Amygdala (tissue), 56 donors: ENCODE data around the gene STMP1.
"Not testable (repeated sequence)": the region's sequence is repeated elsewhere in the genome, so short reads cannot be mapped to it uniquely, and the experiment has no call there.

Experiments used
- DNase-seq, 56 donors: peaks; one replicate each; lab custom pipeline; 2025; lab: John Stamatoyannopoulos, UW

STMP1 gene

DNA sequence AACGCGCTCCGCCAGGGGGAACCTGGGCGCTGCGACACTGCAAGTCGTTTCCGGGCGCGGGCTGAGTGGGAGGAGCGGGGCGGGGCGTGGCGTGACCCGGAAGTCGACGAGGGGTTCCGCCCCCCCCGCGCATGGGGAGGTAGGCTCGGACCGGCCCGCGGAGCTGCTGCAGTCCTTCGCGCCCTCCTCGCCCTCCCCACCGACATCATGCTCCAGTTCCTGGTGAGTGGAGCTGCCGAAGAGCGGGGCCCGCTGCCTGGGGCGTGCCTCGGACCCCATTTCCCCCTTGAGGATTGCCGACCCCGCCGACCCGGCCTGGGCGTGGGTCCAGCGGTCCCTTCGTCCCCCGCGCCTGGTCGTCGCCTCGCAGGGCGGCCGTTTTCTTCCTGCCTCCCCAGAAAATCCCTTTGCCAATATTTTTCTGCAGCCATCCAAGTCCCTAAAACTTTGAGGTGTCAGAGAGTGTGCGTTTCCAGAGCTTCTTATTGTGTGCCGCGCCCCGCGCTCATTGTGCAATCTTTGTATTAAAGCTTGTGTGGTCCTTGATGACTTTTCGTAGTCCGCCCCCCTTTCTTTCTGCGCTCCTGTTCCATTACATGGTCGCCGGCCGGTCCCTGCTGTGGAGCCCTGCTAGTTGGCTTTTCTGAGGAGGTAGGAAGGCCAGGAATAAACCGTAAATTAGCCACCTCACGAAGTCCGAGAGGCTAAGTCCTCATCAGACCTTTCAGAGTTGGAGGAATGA, at the start of gene STMP1:
Gene STMP1, plus strand, starts transcription at position 142 of the 742 bp plus-strand sequence.
- peak; percentile 60 to 96 (median 87) for DNase-seq

DNA sequence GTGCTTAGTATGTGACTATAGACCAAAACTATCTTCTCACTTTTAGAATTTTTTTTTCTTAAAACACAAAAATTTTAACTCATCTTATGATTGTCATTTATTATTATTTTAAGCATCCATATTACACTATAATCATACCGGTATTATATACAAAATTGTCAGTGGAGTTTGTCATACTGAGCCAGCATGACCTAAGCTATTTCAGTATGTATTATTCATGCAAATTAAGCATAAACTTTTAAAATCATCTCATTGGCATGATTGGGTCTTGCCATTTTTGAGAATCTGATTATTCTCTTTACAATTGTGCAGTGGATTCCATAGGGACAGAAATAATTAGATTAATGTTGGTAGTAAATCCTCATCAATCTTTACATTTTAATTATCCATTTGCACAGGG, 46.2 kb upstream of the STMP1 start:
- no peak for DNase-seq

DNA sequence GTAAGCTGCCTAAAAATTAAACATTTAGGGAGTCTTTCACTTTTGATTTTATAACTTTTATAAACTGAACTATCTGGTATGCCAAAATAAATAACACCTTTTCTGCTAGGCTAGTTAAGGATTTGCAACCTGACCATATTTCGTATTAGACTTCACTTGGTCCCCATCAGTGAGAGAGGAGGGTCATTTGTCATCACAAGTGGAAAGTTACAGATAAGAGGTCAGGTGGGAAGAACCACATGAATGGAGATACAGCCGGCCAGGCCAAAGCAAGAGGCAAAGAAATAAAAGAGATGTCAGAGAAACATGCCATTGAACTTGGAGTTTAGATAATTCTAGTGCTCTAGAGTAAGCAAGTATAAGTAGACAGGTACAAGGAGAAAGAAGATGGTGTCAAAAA, 44.5 kb upstream of the STMP1 start:
- no peak for DNase-seq

DNA sequence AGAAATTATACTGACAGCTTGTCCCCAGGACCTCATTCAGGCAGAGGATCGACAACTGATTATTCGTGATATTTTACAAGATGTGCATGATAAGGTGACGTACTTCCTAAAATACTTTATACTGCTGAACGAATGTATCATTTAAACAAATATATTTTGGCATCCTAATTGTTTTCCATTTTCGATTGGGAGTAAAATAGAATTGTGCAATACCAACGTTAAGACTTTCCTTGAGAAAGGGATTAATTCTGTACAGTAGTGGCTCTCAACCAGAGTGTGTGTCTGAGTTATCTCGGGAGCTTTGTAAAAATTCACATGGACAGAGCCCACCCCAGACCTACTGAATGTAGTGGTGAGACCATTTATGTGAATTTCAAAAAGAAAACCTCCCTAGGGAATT, 43.8 kb upstream of the STMP1 start:
- DNase-seq: no peak

DNA sequence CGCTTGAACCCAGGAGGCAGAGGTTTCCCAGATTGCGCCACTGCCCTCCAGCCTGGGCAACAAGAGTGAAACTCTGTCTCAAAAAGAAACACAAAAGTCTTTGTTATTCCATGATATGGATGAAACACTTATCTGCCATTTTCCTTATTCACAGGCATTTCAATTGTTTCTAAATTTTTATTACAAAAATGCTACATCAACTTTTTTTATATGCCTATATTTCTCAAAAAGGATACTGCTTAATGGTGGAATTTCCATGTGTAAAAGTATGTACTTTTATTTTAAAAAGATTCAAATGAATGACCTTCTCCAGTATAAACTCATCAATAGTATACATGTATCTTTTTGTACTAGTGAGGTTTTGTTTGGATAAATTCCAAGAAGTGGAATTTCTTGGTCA, 41.9 kb upstream of the STMP1 start:
- DNase-seq: no peak

DNA sequence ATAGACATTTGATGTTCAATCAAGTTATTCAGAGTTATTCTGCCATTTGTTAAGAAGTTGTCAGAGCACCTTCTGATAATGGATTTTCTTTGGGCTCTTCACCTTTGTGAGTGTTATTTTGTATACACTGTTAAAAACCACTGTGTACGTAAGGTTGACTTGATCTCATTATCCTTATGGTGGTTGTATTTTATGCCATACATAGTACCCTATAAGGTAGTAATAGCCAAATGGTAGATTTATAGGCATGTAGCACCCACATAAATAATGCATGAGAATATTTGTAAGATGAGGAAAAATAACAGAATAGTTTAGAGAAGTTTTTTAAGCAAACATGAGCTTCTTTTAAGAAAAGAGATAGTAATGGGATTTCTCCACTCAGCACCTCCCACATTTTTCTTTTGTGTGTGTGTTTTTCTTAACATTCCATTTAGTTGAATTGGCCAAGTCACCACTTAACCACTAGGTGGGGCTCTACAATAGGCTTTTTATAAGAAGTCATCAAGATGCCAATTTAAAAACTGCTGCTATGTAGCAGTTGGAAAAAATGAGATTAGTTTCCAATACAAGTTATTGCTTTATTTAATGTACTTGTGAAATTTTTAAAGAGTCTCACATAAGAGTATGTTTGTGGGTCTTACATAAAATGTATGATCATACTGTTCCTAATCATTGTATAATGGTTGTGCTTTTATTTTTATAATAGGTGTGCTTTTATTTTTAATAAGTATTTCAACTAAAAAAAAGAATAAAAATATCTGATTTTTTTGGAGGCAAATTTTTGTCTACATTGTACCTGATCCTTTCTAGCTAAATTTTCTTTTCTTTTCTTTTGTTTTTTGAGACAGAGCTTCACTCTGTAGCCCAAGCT, 41.1 kb upstream of the STMP1 start:
- peak in 9 of 56 donors; percentile 5 to 61 (median 10) for DNase-seq

DNA sequence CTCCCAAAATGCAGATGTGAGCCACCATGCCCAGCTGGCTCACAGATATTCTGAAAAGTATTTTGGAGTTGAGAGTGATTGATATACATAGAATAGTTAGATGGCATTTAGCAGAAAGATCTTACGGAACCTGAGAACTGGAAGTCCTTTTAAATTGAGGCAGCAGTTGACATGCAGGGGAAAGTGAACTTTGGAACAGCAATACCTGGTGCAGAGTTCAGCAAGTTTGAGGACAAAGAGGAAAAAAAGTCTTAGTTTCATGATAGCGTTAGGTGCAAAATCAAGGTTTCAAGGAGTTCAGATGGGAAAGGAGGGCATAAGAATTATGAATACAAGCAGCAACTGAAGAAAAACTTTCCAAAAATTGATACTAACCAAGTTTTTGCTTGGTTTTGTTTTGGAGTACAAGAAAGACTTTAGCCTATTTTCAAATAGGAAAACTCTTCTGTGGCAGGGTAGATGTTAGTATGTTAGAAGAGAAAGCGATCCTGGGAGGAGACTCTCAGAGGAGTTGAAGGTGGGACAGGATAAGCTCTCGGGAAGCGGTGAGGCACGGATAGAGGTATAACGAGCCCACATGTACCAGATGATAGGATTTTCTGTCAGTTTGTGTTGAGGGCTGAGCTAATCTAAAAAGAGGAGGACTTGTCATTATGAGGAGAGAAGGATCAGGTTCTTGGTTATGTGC, 28.0 kb upstream of the STMP1 start:
- no peak for DNase-seq

DNA sequence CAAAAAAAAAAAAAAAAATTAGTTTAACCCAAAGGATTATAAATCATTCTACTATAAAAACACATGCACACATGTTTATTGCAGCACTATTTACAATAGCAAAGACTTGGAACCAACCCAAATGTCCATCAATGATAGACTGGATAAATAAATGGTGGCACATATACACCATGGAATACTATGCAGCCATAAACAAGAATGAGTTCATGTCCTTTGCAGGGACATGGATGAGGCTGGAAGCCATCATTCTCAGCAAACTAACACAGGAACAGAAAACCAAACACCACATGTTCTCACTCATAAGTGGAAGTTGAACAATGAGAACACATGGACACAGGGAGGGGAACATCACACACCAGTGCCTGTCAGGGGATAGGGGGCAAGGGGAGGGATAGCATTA, 22.6 kb upstream of the STMP1 start:
- DNase-seq: not testable (repeated sequence)

DNA sequence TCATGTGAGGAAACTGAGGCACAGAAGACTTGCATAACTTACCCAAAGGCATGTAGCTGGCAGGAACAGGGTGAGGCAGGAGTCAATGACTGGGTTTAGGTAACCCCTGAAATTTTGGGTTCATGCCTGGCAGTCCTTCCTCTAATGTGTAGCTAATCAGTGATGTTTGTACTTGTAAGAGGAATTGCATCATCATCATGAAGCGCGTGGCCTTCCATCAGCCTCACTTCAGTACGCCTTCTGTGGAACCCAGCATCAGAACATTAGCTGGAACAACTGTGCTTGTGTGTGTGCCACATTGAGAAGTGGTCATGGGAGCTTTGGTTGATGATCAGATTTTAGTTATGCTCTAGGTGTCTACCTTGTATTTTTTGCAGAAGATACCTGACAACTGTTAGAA, 18.2 kb upstream of the STMP1 start:
- no peak for DNase-seq

DNA sequence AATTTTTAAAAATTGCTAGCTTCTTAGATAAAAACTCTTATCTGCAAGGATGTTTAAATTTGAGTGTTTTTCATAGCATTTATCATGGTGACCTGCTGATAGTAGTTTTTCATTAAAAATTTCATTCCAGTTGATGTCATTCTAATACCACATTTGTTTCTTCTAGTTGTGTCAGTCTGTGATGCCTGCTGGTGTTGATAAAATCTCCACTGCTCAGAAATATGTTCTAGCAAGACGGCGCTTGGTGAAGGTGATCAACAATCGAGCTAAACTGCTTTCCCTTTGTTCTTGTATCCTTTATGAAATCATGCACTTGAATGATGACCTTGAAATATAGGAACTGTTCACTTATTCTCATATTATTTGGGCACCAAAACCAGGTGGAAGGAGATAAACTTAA, 17.6 kb upstream of the STMP1 start:
- DNase-seq: no peak

DNA sequence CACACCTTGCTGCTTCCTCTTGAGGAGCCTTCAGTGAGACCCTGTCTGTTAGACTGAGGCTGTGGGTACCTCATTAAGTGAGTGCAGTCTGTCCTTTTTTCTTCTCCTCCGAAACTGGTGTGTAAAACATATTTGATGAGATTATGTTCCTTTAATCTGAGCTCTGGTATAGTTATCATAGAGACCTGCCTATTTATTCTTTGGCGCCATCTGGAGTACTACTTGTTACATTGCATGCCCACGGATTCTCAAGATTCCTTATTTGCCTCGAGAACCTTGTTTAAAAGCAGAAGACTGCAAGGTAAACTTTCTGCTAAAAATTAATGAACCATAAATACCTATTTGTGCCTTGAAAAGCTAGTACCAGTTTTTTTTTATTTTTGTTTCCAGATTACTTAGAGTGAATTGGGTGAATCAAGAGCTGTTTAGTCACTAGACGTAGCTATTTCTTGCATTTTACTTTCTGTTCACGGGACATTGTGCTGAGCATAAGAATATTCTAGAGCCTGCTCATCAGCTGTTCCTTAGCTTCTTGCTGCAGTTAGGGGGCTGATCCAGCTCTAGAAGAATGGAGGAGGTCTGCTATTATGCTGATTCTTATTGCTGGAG, 16.9 kb upstream of the STMP1 start:
- DNase-seq: peak in 5 of 56 donors; percentile 7 to 52 (median 21)

DNA sequence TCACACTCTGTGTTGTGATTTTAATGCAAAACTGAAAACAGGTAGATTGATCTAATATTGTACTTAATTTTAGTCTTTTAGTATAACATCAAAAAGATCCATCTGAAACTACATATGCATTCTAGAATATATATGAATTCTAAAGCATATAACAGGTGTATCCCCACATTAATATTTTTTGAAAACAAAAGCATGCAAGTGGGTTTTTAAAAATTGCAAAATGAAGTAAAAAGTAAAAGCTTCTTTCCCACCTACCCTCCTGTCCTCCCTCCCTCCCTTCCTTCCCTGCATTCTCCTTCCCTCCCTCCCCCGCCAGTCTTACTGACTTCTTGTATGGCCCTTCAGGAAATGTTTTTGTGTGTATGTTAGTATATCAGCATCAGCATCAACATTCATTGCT, 14.6 kb upstream of the STMP1 start:
- no peak for DNase-seq

DNA sequence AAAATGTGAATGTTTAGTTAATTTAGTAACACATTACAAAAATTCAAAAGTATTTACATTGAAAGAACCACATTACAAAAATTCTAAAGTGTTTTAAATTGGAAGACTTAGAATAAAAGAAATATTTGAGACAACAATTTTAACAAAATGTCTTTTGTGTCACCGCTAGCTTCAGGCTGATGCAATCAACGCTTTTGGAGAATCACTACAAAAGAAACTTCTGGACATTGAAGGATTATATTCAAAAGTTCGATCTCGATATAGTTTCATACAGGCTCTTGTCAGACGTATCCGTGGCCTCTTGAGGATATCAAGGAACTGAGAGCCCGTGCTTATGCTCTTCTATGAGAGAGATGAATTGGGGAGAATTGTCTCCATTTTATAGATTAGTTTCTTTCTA, 14.1 kb upstream of the STMP1 start:
- DNase-seq: no peak

DNA sequence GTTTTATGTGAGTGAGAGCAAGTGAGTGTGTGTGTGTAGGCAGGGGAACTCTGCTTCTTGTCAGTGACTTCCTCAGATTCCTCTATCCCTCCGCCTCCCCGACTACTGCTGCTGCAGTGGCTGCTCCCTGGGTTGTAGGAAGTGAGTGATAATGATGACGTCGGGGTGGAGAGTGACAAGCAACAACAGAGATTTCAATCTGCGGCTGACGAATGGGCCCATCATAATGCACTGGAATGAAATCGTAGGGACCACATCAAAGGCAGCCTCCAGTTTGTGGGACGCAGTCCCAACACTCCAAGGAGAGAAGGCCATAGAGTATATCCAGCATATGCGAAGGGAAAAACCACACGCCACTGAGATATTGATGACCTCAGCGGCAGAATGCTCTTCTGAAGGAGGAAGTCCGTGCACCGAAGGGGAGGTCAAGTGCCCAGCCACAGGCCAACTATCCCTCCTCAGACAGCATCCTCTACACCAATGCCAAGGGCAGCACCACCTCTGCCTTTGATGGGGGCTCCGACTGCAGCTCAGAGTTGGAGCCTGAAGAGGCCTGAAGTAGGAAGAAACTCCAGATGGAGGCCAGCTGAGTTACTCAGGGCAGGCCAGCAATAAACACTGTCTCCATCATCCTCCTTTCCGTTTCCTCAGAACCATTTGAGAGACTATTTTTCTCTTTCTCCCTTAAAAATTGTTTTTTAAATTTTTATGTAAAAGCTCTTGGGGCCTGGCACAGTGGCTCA, 11.3 kb upstream of the STMP1 start:
- DNase-seq: peak in 30 of 56 donors; percentile 7 to 70 (median 29)

DNA sequence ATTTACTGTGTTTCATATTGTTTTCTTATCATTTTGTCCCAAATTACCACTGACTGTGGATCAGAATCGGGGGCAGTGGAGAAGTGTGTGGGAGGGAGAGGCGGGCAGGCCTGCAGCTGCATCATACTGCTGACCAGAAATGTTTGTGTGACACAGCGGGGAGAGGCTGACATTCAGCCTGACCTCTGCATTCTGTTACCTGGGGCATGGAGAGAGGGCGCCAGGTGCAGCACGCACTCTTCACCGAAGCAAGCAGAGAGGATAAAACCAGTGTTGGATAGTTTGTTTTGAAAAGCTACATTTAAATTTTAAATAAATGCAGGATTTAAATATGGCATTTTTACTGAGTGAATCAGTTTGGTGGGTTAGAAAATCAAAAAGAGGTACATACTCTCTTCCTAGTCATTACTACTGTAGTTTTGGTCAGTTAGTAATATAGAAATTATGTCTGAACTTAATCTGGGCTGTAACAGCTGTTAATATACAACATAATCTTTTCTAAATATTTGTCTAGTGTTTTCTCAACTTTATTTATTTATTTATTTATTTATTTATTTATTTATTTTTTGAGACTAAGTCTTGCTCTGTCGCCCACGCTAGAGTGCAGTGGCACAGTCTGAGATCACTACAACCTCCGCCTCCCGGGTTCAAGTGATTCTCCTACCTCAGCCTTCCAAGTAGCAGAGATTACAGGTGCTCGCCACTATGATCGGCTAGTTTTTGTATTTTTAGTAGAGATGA, 8.8 kb upstream of the STMP1 start:
- no peak for DNase-seq

DNA sequence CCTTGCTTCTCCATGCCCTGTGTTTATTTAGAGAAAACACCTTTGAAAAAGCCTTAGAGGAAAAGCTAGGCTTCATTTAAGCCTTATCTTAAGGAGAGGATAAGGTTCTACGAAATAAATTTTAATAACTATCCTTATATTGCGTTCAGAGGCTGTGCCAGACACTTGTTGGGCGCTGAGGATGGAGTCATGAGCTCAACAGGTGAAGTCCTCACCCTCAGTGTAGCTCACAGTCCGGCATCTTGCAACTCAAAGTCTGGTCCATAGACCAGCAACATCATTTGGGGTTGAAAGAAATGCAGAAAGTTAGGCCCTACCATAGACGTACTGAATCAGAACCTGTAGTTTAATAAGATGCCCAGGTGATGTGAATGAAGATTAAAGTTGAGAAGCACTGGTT, 3.8 kb upstream of the STMP1 start:
- DNase-seq: no peak

DNA sequence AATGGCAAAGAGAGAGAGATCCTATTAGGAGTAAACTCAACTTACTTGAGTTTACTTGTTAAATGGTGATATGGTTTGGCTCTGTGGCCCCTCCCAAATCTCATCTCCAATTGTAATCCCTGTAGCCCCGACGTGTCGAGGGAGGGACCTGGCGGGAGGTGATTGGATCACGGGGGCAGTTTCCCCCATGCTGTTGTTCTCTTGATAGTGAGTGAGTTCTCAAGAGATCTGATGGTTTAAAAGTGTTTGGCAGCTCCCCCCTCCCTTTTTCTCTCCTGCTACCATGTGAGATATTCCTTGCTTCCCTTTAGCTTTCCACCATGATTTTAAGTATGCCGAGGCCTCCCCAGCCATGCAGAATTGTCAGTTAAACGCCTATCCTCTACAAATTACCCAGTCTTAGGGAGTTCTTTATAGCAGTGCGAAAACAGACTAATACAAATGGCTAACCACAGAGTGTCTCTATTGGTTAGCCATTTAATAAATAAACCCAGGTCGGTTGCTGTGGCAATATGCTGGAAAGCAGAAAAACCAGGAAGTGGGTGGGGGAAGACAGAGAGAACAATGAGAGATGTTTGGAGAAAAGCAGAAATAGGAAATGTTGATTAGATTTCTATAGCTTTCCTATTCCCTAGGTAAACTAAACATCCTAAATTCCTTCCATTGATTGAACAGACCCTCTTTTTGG, 3.0 kb upstream of the STMP1 start:
- no peak for DNase-seq

DNA sequence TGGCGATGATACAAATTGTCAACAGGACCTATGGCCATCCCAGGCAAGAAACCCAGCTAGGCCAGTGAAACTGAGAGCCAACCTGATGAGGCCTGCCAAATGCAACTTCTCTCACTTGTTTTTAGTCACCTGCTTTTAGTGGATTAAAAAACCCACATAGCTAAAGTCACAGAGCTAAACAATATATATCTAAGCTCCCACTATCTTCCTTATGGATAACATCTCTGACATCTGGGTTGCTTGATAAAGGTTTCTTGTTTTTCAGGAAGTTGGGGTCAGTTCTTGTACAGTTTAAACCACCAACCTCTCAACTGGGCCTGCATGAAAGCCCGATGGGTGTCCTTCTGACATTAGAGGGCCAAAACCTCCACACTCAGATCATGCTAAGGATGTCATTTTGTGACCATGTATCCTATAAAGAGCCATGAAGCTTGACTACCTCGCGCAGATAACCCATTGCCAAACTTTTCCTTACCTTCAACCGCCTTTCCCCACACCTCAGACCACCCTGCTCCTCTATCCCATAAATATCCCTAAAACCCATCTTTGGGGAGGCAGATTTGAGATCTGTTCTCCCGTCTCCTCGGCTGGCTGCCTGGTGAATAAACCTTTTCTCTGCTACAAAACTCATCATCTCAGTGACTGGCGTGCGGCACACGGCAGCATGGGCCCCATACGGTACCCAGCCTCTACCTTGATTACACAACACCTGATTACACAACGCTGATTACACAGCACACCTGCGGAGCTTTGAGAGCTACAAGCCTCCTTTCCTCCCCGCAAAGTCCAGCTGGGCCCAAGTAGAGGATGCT, 797 bp upstream of the STMP1 start:
- no peak for DNase-seq
